Spleen (tissue), 11 donors: ENCODE measurements around the gene LNX2. TPM values are rescaled to one million over a fixed set of nuclear protein-coding genes. Genes with fewer than 3 reads are reported as not detected.
"Not testable (repeated sequence)": the region's sequence is repeated elsewhere in the genome, so short reads cannot be mapped to it uniquely, and the experiment has no call there.

ENCODE experiments used
- DNase-seq: peaks from one replicate; pipeline ENCODE4 v3.0.0-alpha.2; 2020
- H3K27ac ChIP-seq, 8 donors: fragments of 200-600 bp; sonication (generic) in 7 of 8; 1 replicate in 4 of 8; 2 replicates in 4 of 8; pipeline versions ENCODE4 v1.5.0 to v1.8.0; 2016 to 2021; ENCODE audit warnings: inconsistent platforms in 4 of 8, mild to moderate bottlenecking in 4 of 8, moderate library complexity in 1 of 8
- H3K27me3 ChIP-seq, 7 donors: fragments of 200-600 bp; sonication (generic) in 6 of 7; replicated peaks in 1 of 7; 1 replicate in 4 of 7; 2 replicates in 3 of 7; pipeline versions ENCODE4 v1.5.0 to v1.8.0; 2016 to 2021; ENCODE audit warnings: inconsistent platforms in 3 of 7, mild to moderate bottlenecking in 1 of 7
- H3K36me3 ChIP-seq, 6 donors: fragments of 200-600 bp; sonication (generic) in 5 of 6; 1 replicate in 4 of 6; 2 replicates in 2 of 6; pipeline versions ENCODE4 v1.5.0 to v1.8.0; 2016 to 2021; ENCODE audit warnings: inconsistent platforms in 2 of 6
- H3K4me1 ChIP-seq, 6 donors: fragments of 200-600 bp; sonication (generic) in 5 of 6; 1 replicate in 3 of 6; 2 replicates in 3 of 6; pipeline versions ENCODE4 v1.5.0 to v1.8.0; 2016 to 2021; ENCODE audit warnings: inconsistent platforms in 3 of 6
- H3K4me3 ChIP-seq, 8 donors: fragments of 200-600 bp; sonication (generic) in 7 of 8; 1 replicate in 4 of 8; 2 replicates in 4 of 8; pipeline versions ENCODE4 v1.5.0 to v1.8.0; 2016 to 2021; ENCODE audit warnings: inconsistent platforms in 4 of 8, mild to moderate bottlenecking in 4 of 8, moderate library complexity in 2 of 8
- H3K9me3 ChIP-seq, 8 donors: fragments of 200-600 bp; sonication (generic) in 7 of 8; 1 replicate in 4 of 8; 2 replicates in 4 of 8; pipeline versions ENCODE4 v1.5.0 to v1.8.0; 2016 to 2021; ENCODE audit warnings: inconsistent platforms in 4 of 8
- CTCF ChIP-seq, 11 experiments: fragments of 200-600 bp in 7 of 11; fragments of 450-650 bp in 4 of 11; sonication (generic) in 4 of 11; IDR thresholded peaks in 8 of 11; conservative IDR thresholded peaks in 3 of 11; 1 replicate in 7 of 11; 2 replicates in 4 of 11; pipeline versions ENCODE4 v1.4.0 to v1.8.0; 2016 to 2021; ENCODE audit warnings: antibody characterized with exemption in 11 of 11, inconsistent platforms in 4 of 11, mild to moderate bottlenecking in 1 of 11
- POLR2A ChIP-seq, 3 donors: fragments of 450-650 bp; IDR thresholded peaks; one replicate each; pipeline ENCODE4 v1.5.1; 2017; ENCODE audit warnings: antibody characterized with exemption in 3 of 3, mild to moderate bottlenecking in 1 of 3
- POLR2AphosphoS5 ChIP-seq, 3 donors: sonication (generic); formaldehyde crosslinking; IDR thresholded peaks; one replicate each; pipeline ENCODE4 v1.5.1; 2017; ENCODE audit warnings: antibody characterized with exemption in 3 of 3
- WGBS, 5 donors: extraction: QIAGEN DNeasy Blood & Tissue Kit in 3 of 5; methylation state at CpG; one replicate each; pipeline versions ENCODE4 v1.1.5 to v1.1.7; 2013 to 2018; 5-methylcytosine and 5-hydroxymethylcytosine counted together
- intact Hi-C: fragments of 100-400 bp; cut with DNase I; formaldehyde crosslinking; loops from one replicate; pipeline ENCODE4 v1.15.0; 2023; ENCODE audit warnings: low total_unique reads
- polyA plus RNA-seq, 3 donors: library from polyadenylated mRNA; stranded (reverse); fragments of 200-250 nt; gene quantifications; one replicate each; pipeline ENCODE4 v1.2.1, GENCODE V29; 2013
- total RNA-seq, 7 donors: library from RNA; depleted of rRNA in 3 of 7; stranded (reverse); fragments of >200 nt in 3 of 7; fragmentation: NEBNext Ultra II Directional in 4 of 7; extraction: Animal tissue kit (Norgen Biotek cat#: 25700) in 4 of 7; gene quantifications; one replicate each; pipeline versions ENCODE4 v1.1.0 to v1.2.1, GENCODE V29; 2016 to 2021
- donor health status: healthy with polysubstance abuse.
- donor health status: DM: no; HTN: no; CAD: no; lungs with moderate emphysema.
- donor health status: DM: no; HTN: no; CAD: no.
- donor health status: Bipolar disorder and iron deficiency.
- donor health status: healthy.
- donor health status: DM: no; HTN: no; CAD: no.
- donor health status: DM: yes; HTN: yes; CAD: no.

Gene LNX2
- total and polyA plus RNA-seq, 10 donors, result 1.8 to 8.8 (median 6.7) TPM

GRCh38 chr13:27631665-27632064 lies 11.3 kb upstream of the LNX2 start:
- H3K9me3 ChIP-seq, result no peaks in the 10 kb centered on the region
- TF ChIP-seq POLR2AphosphoS5 (IDR thresholded peaks at IDR 0.05) (no peak), POLR2A (IDR thresholded peaks at IDR 0.05) (no peak), CTCF (IDR thresholded peaks at IDR 0.05 in 8 of 11, conservative IDR thresholded peaks at IDR 0.05 in 3 of 11) (no peak)
- peaks cover 0 to 53% (median 2%) of the 10 kb centered on the region in 6 donors for H3K36me3 ChIP-seq
- WGBS, 5 donors, result 71 to 100% (median 95%) methylated on average over 2 of the region's 2 CpGs
- peaks cover 0 to 51% (median 6%) of the 10 kb centered on the region in 6 donors for H3K4me1 ChIP-seq
- H3K27me3 ChIP-seq, result no peaks in the 10 kb centered on the region
- H3K27ac ChIP-seq, result no peak overlapping the region
- H3K4me3 ChIP-seq, result no peak overlapping the region
- intact Hi-C loops, result no loop called here
- DNase-seq, result no peak

GRCh38 chr13:27631156-27631555 lies 10.8 kb upstream of the LNX2 start:
- 74 to 99% (median 95%) methylated on average over 4 of the region's 4 CpGs for WGBS, 5 donors
- Histone ChIP-seq H3K9me3 (no peaks in the 10 kb centered on the region), H3K27ac (no peak overlapping the region), H3K27me3 (no peaks in the 10 kb centered on the region), H3K4me3 (no peak overlapping the region), H3K36me3 (peaks cover 0 to 53% (median 2%) of the 10 kb centered on the region in 6 donors), H3K4me1 (peaks cover 0 to 51% (median 6%) of the 10 kb centered on the region in 6 donors)
- TF ChIP-seq POLR2A (IDR thresholded peaks at IDR 0.05), result no peak
- TF ChIP-seq CTCF (IDR thresholded peaks at IDR 0.05 in 8 of 11, conservative IDR thresholded peaks at IDR 0.05 in 3 of 11), result no peak
- TF ChIP-seq POLR2AphosphoS5 (IDR thresholded peaks at IDR 0.05), result no peak
- DNase-seq, result no peak
- intact Hi-C loops, result no loop called here

- H3K27me3 ChIP-seq, H3K27ac ChIP-seq, H3K4me3 ChIP-seq, DNase-seq, H3K9me3 ChIP-seq: not testable (repeated sequence)
- intact Hi-C loops, result loop anchor here (10.0 kb wide), 1 partner anchor 174 kb away; the partner anchor contains the start of gene MTIF3
- peaks cover 0 to 54% (median 4%) of the 10 kb centered on the region in 6 donors for H3K36me3 ChIP-seq
- WGBS, 5 donors, result 94 to 99% (median 97%) methylated on average over 4 of the region's 4 CpGs
- peaks cover 0 to 60% (median 14%) of the 10 kb centered on the region in 6 donors for H3K4me1 ChIP-seq
These were observed 8.4 kb upstream of the LNX2 start for GRCh38 chr13:27628766-27629165.

DNA sequence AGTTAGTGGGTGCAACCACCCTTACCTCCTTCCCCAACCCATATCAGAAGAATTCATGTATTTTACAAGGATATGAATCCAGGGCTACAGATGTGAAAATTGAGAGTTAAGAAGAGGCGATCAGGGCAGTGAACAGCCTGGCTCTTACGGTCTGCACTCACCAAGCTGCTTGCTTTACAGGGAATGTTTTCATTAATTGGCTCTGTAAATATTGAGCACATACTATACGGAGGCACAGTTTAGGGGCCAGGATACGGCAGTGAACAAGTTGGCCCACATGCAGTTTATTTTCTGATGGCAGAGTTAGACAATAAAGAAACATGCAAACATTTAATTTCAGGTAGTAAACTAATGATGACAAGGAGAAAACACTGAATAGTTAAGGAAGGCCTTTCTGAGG lies 7.8 kb upstream of the LNX2 start:
- TF ChIP-seq POLR2AphosphoS5 (IDR thresholded peaks at IDR 0.05) (no peak), CTCF (IDR thresholded peaks at IDR 0.05 in 8 of 11, conservative IDR thresholded peaks at IDR 0.05 in 3 of 11) (no peak), POLR2A (IDR thresholded peaks at IDR 0.05) (no peak)
- intact Hi-C loops, result loop anchor here (10.0 kb wide), 1 partner anchor 173 kb away; the partner anchor contains the start of gene MTIF3
- peaks cover under 1 to 65% (median 20%) of the 10 kb centered on the region in 6 donors for H3K4me1 ChIP-seq
- no peaks in the 10 kb centered on the region for H3K27me3 ChIP-seq
- H3K36me3 ChIP-seq, result peaks cover 0 to 49% (median 6%) of the 10 kb centered on the region in 6 donors
- 70 to 94% (median 83%) methylated on average over 4 of the region's 4 CpGs for WGBS, 5 donors
- no peak overlapping the region for H3K27ac ChIP-seq
- DNase-seq, result no peak
- no peak overlapping the region for H3K4me3 ChIP-seq
- no peaks in the 10 kb centered on the region for H3K9me3 ChIP-seq
